H1 (cell line): ENCODE results near the gene RTF1. TPM values are rescaled to one million over a fixed set of nuclear protein-coding genes. Genes with fewer than 3 reads are reported as not detected.

Experiments
- CTCF ChIA-PET: fragments of 300-600 bp; sonication (Branson Sonifier 250); formaldehyde crosslinking; loops from one replicate; lab custom pipeline; 2021; ENCODE audit not compliant: partially characterized antibody; lab: Charles Lee
- POLR2A ChIA-PET: fragments of 300-600 bp; sonication (Branson Sonifier 250); formaldehyde crosslinking; loops from one replicate; lab custom pipeline; 2021; ENCODE audit warnings: inconsistent platforms; ENCODE audit not compliant: partially characterized antibody; lab: Charles Lee
- DNase-seq, 2 experiments: peaks; one replicate each; pipeline versions ENCODE4 v3.0.0 to v3.0.0-alpha.2; 2010 to 2022; ENCODE audit warnings: low spot score in 2 of 2, low read depth in 1 of 2, mixed read lengths in 1 of 2
- FAIRE-seq: peaks from 2 replicates; lab custom pipeline; 2011; peaks lifted over from hg19 to GRCh38; lab: Jason Lieb, UNC
- H2AFZ ChIP-seq: 2 replicates; pipeline ENCODE4 v1.8.1; 2012; ENCODE audit warnings: low read length, inconsistent platforms
- H2AK5ac ChIP-seq: 2 replicates; pipeline ENCODE4 v1.6.1; 2013; ENCODE audit warnings: low read depth, low read length
- H2BK120ac ChIP-seq: replicated peaks from 2 replicates; pipeline ENCODE3; 2013; ENCODE audit warnings: low read depth, low read length, inconsistent platforms
- H2BK12ac ChIP-seq: 2 replicates; pipeline ENCODE4 v1.6.1; 2013; ENCODE audit warnings: low read depth, low read length
- H2BK15ac ChIP-seq: 2 replicates; pipeline ENCODE4 v1.6.1; 2013; ENCODE audit warnings: low read length
- H2BK20ac ChIP-seq: 2 replicates; pipeline ENCODE4 v1.6.1; 2013; ENCODE audit warnings: low read length
- H2BK5ac ChIP-seq: 2 replicates; pipeline ENCODE4 v1.6.1; 2013; ENCODE audit warnings: low read depth, low read length
- H3K14ac ChIP-seq: 2 replicates; pipeline ENCODE4 v1.6.1; 2013; ENCODE audit warnings: inconsistent platforms; ENCODE audit not compliant: insufficient read length
- H3K18ac ChIP-seq: 2 replicates; pipeline ENCODE4 v1.6.1; 2013; ENCODE audit warnings: low read length; ENCODE audit errors: extremely low read depth
- H3K23ac ChIP-seq: 2 replicates; pipeline ENCODE4 v1.6.1; 2013; ENCODE audit warnings: inconsistent platforms; ENCODE audit not compliant: insufficient read length
- H3K23me2 ChIP-seq: 2 replicates; pipeline ENCODE4 v1.6.1; 2013; ENCODE audit warnings: low read depth, low read length
- H3K27ac ChIP-seq: 2 replicates; pipeline ENCODE4 v1.6.1; 2011; ENCODE audit warnings: low read depth, low read length, inconsistent platforms
- H3K27me3 ChIP-seq, 4 experiments: replicated peaks in 1 of 4; 1 replicate in 1 of 4; 2 replicates in 3 of 4; pipeline versions ENCODE4 v1.6.1 to v1.8.1; 2011 to 2013; ENCODE audit warnings: low read length in 3 of 4, mild to moderate bottlenecking in 3 of 4, inconsistent platforms in 2 of 4, mixed read lengths in 2 of 4, moderate library complexity in 1 of 4; ENCODE audit not compliant: control insufficient read depth in 3 of 4, insufficient read depth in 3 of 4; ENCODE audit errors: extremely low read depth in 1 of 4
- H3K36me3 ChIP-seq, 4 experiments: 2 replicates each; pipeline versions ENCODE4 v1.6.1 to v1.8.1; 2011 to 2013; ENCODE audit warnings: mild to moderate bottlenecking in 4 of 4, low read length in 3 of 4, moderate library complexity in 2 of 4, control low read depth in 1 of 4, inconsistent platforms in 1 of 4; ENCODE audit not compliant: insufficient read depth in 4 of 4, control insufficient read depth in 2 of 4
- H3K4ac ChIP-seq: replicated peaks from 2 replicates; pipeline ENCODE3; 2013; ENCODE audit warnings: low read length, low read depth, mixed read lengths, inconsistent platforms; ENCODE audit not compliant: insufficient read length
- H3K4me1 ChIP-seq, 4 experiments: replicated peaks in 1 of 4; 1 replicate in 1 of 4; 2 replicates in 3 of 4; pipeline versions ENCODE4 v1.6.1 to v1.8.1; 2011 to 2013; ENCODE audit warnings: low read length in 3 of 4, inconsistent platforms in 2 of 4, mixed read lengths in 1 of 4; ENCODE audit not compliant: insufficient read depth in 4 of 4, control insufficient read depth in 3 of 4
- H3K4me2 ChIP-seq, 2 experiments: 2 replicates each; pipeline versions ENCODE4 v1.6.1 to v1.8.1; 2011 to 2013; ENCODE audit warnings: low read depth in 2 of 2, low read length in 2 of 2, control low read depth in 1 of 2, inconsistent platforms in 1 of 2, mild to moderate bottlenecking in 1 of 2; ENCODE audit not compliant: insufficient read depth in 1 of 2
- H3K4me3 ChIP-seq, 4 experiments: fragments of 200-600, 300-600 bp in 1 of 4; sonication (generic), shearing (Covaris generic), sonication (Bioruptor Twin) in 1 of 4; 2 replicates each; pipeline versions ENCODE4 v1.5.1 to v1.8.1; 2011 to 2016; ENCODE audit warnings: low read length in 4 of 4, low read depth in 3 of 4, control low read depth in 2 of 4, inconsistent platforms in 2 of 4, mild to moderate bottlenecking in 2 of 4, mixed read lengths in 1 of 4, moderate library complexity in 1 of 4; ENCODE audit not compliant: insufficient read depth in 2 of 4; ENCODE audit errors: extremely low read depth in 1 of 4
- H3K56ac ChIP-seq: replicated peaks from 2 replicates; pipeline ENCODE3; 2013; ENCODE audit warnings: low read depth, mild to moderate bottlenecking, mixed read lengths, low read length, inconsistent platforms; ENCODE audit not compliant: insufficient read length
- H3K79me1 ChIP-seq: 2 replicates; pipeline ENCODE4 v1.6.1; 2013; ENCODE audit warnings: low read depth, low read length, control low read depth
- H3K79me2 ChIP-seq, 2 experiments: 2 replicates each; pipeline versions ENCODE4 v1.6.1 to v1.8.1; 2012 to 2013; ENCODE audit warnings: low read length in 2 of 2, mild to moderate bottlenecking in 2 of 2, inconsistent platforms in 1 of 2; ENCODE audit not compliant: insufficient read depth in 2 of 2, control insufficient read depth in 1 of 2
- H3K9ac ChIP-seq, 4 experiments: replicated peaks in 1 of 4; 1 replicate in 1 of 4; 2 replicates in 3 of 4; pipeline versions ENCODE4 v1.6.1 to v1.8.1; 2011 to 2013; ENCODE audit warnings: low read depth in 3 of 4, low read length in 3 of 4, control low read depth in 2 of 4, mild to moderate bottlenecking in 2 of 4, moderate library complexity in 2 of 4, inconsistent platforms in 1 of 4; ENCODE audit errors: extremely low read depth in 1 of 4
- H3K9me3 ChIP-seq, 2 experiments: 2 replicates each; pipeline versions ENCODE4 v1.6.1 to v1.8.1; 2012 to 2013; ENCODE audit warnings: mild to moderate bottlenecking in 2 of 2, moderate library complexity in 2 of 2, control low read depth in 1 of 2, inconsistent platforms in 1 of 2, low read depth in 1 of 2, low read length in 1 of 2, mixed read lengths in 1 of 2; ENCODE audit not compliant: insufficient read depth in 2 of 2
- H4K20me1 ChIP-seq, 2 experiments: replicated peaks in 1 of 2; 2 replicates each; pipeline versions ENCODE3 to v1.8.1; 2011 to 2013; ENCODE audit warnings: inconsistent platforms in 2 of 2, low read length in 2 of 2, mild to moderate bottlenecking in 1 of 2; ENCODE audit not compliant: insufficient read depth in 2 of 2, control insufficient read depth in 1 of 2
- H4K5ac ChIP-seq: 2 replicates; pipeline ENCODE4 v1.6.1; 2013; ENCODE audit warnings: low read length, low read depth, mixed read lengths, inconsistent platforms; ENCODE audit not compliant: insufficient read length
- H4K8ac ChIP-seq: 2 replicates; pipeline ENCODE4 v1.8.0; 2013; ENCODE audit warnings: mild to moderate bottlenecking, moderate library complexity, low read length, inconsistent platforms; ENCODE audit not compliant: insufficient read depth; ENCODE audit errors: extremely low read depth
- H4K91ac ChIP-seq: replicated peaks from 2 replicates; pipeline ENCODE3; 2013; ENCODE audit warnings: low read length, mixed read lengths, inconsistent platforms; ENCODE audit not compliant: insufficient read length
- CBX5 ChIP-seq: fragments of 300-800, 300-1000 bp; sonication (generic); IDR thresholded peaks from 2 replicates; pipeline ENCODE4 v1.7.1; 2016; ENCODE audit warnings: antibody characterized with exemption, low read length, low read depth
- CHD2 ChIP-seq: IDR thresholded peaks from 2 replicates; pipeline ENCODE4 v1.6.1; 2012; ENCODE audit warnings: low read length, improper control_type of control experiment
- FOSL1 ChIP-seq: IDR thresholded peaks from 2 replicates; pipeline ENCODE4 v1.6.1; 2011; ENCODE audit warnings: mild to moderate bottlenecking, low read depth, low read length, moderate library complexity; ENCODE audit not compliant: insufficient read depth
- GTF2F1 ChIP-seq: IDR thresholded peaks from 2 replicates; pipeline ENCODE4 v1.6.1; 2012; ENCODE audit warnings: low read depth, low read length, improper control_type of control experiment, borderline replicate concordance
- MAX ChIP-seq: IDR thresholded peaks from 2 replicates; pipeline ENCODE4 v1.6.1; 2012; ENCODE audit warnings: inconsistent platforms
- RBBP5 ChIP-seq: IDR thresholded peaks from 2 replicates; pipeline ENCODE4 v1.7.1; 2012; ENCODE audit warnings: low read depth, mild to moderate bottlenecking, inconsistent platforms, low read length, moderate library complexity, borderline replicate concordance
- SIRT6 ChIP-seq: IDR thresholded peaks from one replicate; pipeline ENCODE4 v1.7.1; 2012; ENCODE audit warnings: low read length, inconsistent platforms
- SP1 ChIP-seq: IDR thresholded peaks from 2 replicates; pipeline ENCODE4 v1.6.1; 2011; ENCODE audit warnings: low read depth, low read length
- SP2 ChIP-seq: IDR thresholded peaks from 2 replicates; pipeline ENCODE4 v1.6.1; 2012; ENCODE audit warnings: mild to moderate bottlenecking, low read length, inconsistent platforms
- USF2 ChIP-seq: IDR thresholded peaks from 2 replicates; pipeline ENCODE4 v1.6.1; 2011; ENCODE audit warnings: low read length, improper control_type of control experiment
- WGBS, 2 experiments: shearing (Covaris generic) in 1 of 2; methylation state at CpG; one replicate each; pipeline versions ENCODE4 v1.1.6 to v1.1.7; 2013 to 2015; ENCODE audit warnings: low lambda C conversion rate in 2 of 2, mixed read lengths in 2 of 2, inconsistent platforms in 1 of 2, low coverage in 1 of 2, missing lambda C conversion rate in 1 of 2; ENCODE audit not compliant: insufficient replicate concordance in 2 of 2, insufficient coverage in 1 of 2, insufficient read length in 1 of 2; ENCODE audit errors: extremely low coverage in 1 of 2, missing lambda C conversion rate in 1 of 2; 5-methylcytosine and 5-hydroxymethylcytosine counted together
- polyA plus RNA-seq, 7 experiments: library from polyadenylated mRNA; depleted of rRNA in 3 of 7; stranded (reverse) in 5 of 7; unstranded in 2 of 7; fragments of >200 nt in 5 of 7; fragments of 200-250 nt in 2 of 7; gene quantifications; 1 replicate in 5 of 7; 2 replicates in 1 of 7; 4 replicates in 1 of 7; pipeline versions ENCODE4 v1.2.1 to v1.2.3, GENCODE V29; 2011 to 2013; ENCODE audit warnings: missing spikeins in 2 of 7, mixed read lengths in 2 of 7
- total RNA-seq: library from RNA; stranded (reverse); fragmentation: NEBNext Ultra II Directional; extraction: Animal tissue kit (Norgen Biotek cat#: 25700); gene quantifications from 2 replicates; pipeline ENCODE4 v1.2.1, GENCODE V29; 2021

RTF1 gene
- total and polyA plus RNA-seq, 2 of the 8 experiments (the other 6 are each of a cell fraction or from before 2014, with no cell fraction given) = 22.6 to 47.7 TPM

- Histone ChIP-seq H3K56ac (no peak overlapping the region), H2BK20ac (no peak overlapping the region), H2AK5ac (no peak overlapping the region), H2BK12ac (peak overlapping the region; percentile 50; the same call in 1 of the 2 replicates), H3K23me2 (peaks cover 23% of the 10 kb centered on the region; the same call in 1 of the 2 replicates), H3K27ac (no peak overlapping the region), H4K91ac (no peak overlapping the region), H3K4me1 (peaks cover 0 to 15% (median 8%) of the 10 kb centered on the region in 4 experiments; a peak in 6 of 7 replicates), H3K14ac (no peak overlapping the region), H3K4me3 (peak overlapping the region; percentile 31 to 78 (median 38)), H4K5ac (no peak overlapping the region), H3K9ac (no peak overlapping the region), H3K4ac (no peak overlapping the region), H2BK15ac (no peak overlapping the region), H4K8ac (no peak overlapping the region), H3K4me2 (peak overlapping the region; percentile 88 to 94), H3K79me2 (no peaks in the 10 kb centered on the region), H2AFZ (peak overlapping the region; percentile 71; the same call in 1 of the 2 replicates), H3K9me3 (no peaks in the 10 kb centered on the region), H3K27me3 (peaks cover 64 to 88% (median 85%) of the 10 kb centered on the region in 4 experiments), H3K79me1 (no peaks in the 10 kb centered on the region), H3K23ac (no peak overlapping the region), H3K36me3 (peaks cover 0 to 5% (median 0%) of the 10 kb centered on the region in 4 experiments; a peak in 1 of 8 replicates), H2BK120ac (no peak overlapping the region), H2BK5ac (no peak overlapping the region), H4K20me1 (peaks cover 2 to 10% of the 10 kb centered on the region in 2 experiments), H3K18ac (peak overlapping the region; percentile 60; the same call in 1 of the 2 replicates)
- whole genome bisulfite sequencing, 2 experiments = 3% methylated on average over 39 of the region's 77 CpGs; no CpG with 5 or more reads in 1 of the 2 experiments
- CTCF ChIA-PET = interaction anchor here (0.5 to 1.9 kb wide), 4 partner anchors 10 to 125 kb away, joined by 3 to 8 read pairs (median 6); no protein-coding TSS in a partner anchor
- POLR2A ChIA-PET = interaction anchor here (1.3 to 2.5 kb wide), 2 partner anchors 19 to 50 kb away, joined by 3 to 8 read pairs; partner anchors contain the start of genes LTK and RPAP1
- FAIRE-seq (no peak), DNase-seq (peak in 1 of 2 experiments; percentile 86)
- TF ChIP-seq RBBP5 (no peak), CHD2 (peak; percentile 54; the same call in 1 of the 2 replicates), GTF2F1 (no peak), CBX5 (no peak), MAX (peak; percentile 91), SP1 (no peak), USF2 (no peak), SIRT6 (no peak), FOSL1 (no peak), SP2 (no peak)
Measured at GRCh38 chr15:41494190-41494921, 77.5 kb downstream of the RTF1 start.
